Effector memory CD4-positive, alpha-beta T cell (primary cell): ENCODE measurements around the gene PIEZO1.
"Not testable (repeated sequence)": the region's sequence is repeated elsewhere in the genome, so short reads cannot be mapped to it uniquely, and the experiment has no call there.

ENCODE experiments used
- DNase-seq, 3 donors: peaks; one replicate each; pipeline ENCODE4 v3.0.0-alpha.2; 2020
- H3K27ac ChIP-seq: 2 replicates; pipeline ENCODE4 v1.7.0; 2013; ENCODE audit warnings: mild to moderate bottlenecking, low read length, moderate library complexity; ENCODE audit not compliant: insufficient read depth, poor library complexity, severe bottlenecking
- H3K27me3 ChIP-seq: replicated peaks from 2 replicates; pipeline ENCODE4 v1.7.0; 2013; ENCODE audit warnings: mild to moderate bottlenecking, low read length; ENCODE audit not compliant: insufficient read depth, control insufficient read depth, poor library complexity, severe bottlenecking
- H3K36me3 ChIP-seq: 2 replicates; pipeline ENCODE4 v1.7.0; 2013; ENCODE audit warnings: mild to moderate bottlenecking, low read length, moderate library complexity; ENCODE audit not compliant: control insufficient read depth, insufficient read depth
- H3K4me1 ChIP-seq: 2 replicates; pipeline ENCODE4 v1.7.0; 2013; ENCODE audit warnings: low read length, mild to moderate bottlenecking; ENCODE audit not compliant: control insufficient read depth, insufficient read depth, poor library complexity, severe bottlenecking
- H3K4me3 ChIP-seq: 2 replicates; pipeline ENCODE4 v1.7.0; 2013; ENCODE audit warnings: low read length, low read depth, mild to moderate bottlenecking; ENCODE audit not compliant: insufficient read depth, poor library complexity, severe bottlenecking
- H3K9me3 ChIP-seq: 2 replicates; pipeline ENCODE4 v1.7.0; 2013; ENCODE audit warnings: mild to moderate bottlenecking, low read length, moderate library complexity; ENCODE audit not compliant: control insufficient read depth

PIEZO1 gene

DNA sequence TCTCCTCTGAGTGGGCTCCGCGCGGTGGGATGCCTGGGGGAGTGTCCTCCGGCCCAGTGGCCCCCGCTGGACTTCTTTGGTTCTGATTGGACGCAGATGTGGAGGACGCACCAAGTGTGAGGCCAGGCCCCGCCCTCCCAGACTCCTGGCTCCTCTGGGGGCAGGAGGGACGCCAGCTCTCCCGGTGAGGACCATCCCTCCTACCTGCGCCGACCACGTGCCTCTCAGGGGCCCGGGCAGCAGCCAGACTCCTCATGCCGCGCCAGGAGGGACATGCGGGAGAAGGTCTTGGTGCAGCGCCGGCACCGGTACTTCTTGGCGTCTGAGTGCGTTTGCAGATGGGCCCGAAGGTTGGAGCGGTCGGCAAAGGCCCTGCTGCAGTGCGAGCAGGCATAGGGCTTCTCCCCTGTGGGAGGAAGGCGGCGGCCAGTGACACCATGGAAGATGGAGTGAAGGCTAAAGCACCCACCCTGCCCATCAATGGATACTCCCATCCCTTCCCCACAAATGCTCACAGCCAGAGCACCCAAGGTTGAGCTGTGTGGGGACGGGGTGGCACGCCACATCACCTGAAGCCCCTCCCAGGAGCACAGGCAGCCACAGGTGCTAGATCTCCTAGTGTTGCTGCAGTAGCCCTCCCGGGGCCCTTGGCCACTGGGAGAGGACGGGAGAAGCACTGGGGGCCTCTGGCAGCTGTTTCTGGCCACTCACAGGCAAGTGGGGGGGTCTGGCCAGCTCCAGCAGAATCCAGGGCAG, 106.6 kb downstream of the PIEZO1 start:
- DNase-seq: no peak
- peaks cover 39% of the 10 kb centered on the region for H3K36me3 ChIP-seq

DNA sequence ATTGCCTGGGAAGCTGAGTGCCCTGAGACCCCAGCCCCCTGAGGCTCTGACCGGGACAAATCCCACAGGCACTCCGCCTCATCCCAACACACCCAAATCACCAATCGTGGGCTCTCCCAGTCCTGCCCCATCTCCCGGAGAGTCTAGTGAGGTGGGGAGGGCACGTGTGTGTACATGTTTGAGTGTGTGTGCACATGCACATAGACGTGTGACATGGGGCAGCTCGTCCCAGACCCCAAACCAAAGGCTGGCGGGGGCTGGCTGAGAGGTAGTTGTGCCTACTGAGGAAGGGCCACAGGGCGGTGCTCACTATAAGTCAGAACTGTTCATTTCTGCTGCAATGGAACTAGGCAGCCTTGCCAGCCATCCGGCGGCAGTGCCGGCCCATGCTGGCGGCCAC, 107.3 kb downstream of the PIEZO1 start:
- DNase-seq: no peak
- no peaks in the 10 kb centered on the region for H3K9me3 ChIP-seq
- peaks cover 20% of the 10 kb centered on the region for H3K4me1 ChIP-seq
- no peak overlapping the region for H3K4me3 ChIP-seq
- H3K27ac ChIP-seq: no peak overlapping the region
- H3K36me3 ChIP-seq: peaks cover 39% of the 10 kb centered on the region
- H3K27me3 ChIP-seq: no peaks in the 10 kb centered on the region

More for the DNA sequence above, 106.6 kb downstream of the PIEZO1 start:
- H3K4me3 ChIP-seq: no peak overlapping the region
- no peak overlapping the region for H3K27ac ChIP-seq
- H3K27me3 ChIP-seq: no peaks in the 10 kb centered on the region
- H3K9me3 ChIP-seq: no peaks in the 10 kb centered on the region
- peaks cover 20% of the 10 kb centered on the region for H3K4me1 ChIP-seq

- H3K4me3 ChIP-seq: no peak overlapping the region
- H3K4me1 ChIP-seq: peaks cover 12% of the 10 kb centered on the region
- peaks cover 39% of the 10 kb centered on the region for H3K36me3 ChIP-seq
- H3K27me3 ChIP-seq: no peaks in the 10 kb centered on the region
- no peaks in the 10 kb centered on the region for H3K9me3 ChIP-seq
- H3K27ac ChIP-seq: no peak overlapping the region
- no peak for DNase-seq
These were observed 108.3 kb downstream of the PIEZO1 start for GRCh38 chr16:88676502-88677242.

GRCh38 chr16:88673716-88674379, 111.2 kb downstream of the PIEZO1 start:
- no peaks in the 10 kb centered on the region for H3K9me3 ChIP-seq
- DNase-seq: no peak
- no peak overlapping the region for H3K4me3 ChIP-seq
- no peaks in the 10 kb centered on the region for H3K4me1 ChIP-seq
- no peak overlapping the region for H3K27ac ChIP-seq
- peaks cover 27% of the 10 kb centered on the region for H3K36me3 ChIP-seq
- H3K27me3 ChIP-seq: no peaks in the 10 kb centered on the region

DNA sequence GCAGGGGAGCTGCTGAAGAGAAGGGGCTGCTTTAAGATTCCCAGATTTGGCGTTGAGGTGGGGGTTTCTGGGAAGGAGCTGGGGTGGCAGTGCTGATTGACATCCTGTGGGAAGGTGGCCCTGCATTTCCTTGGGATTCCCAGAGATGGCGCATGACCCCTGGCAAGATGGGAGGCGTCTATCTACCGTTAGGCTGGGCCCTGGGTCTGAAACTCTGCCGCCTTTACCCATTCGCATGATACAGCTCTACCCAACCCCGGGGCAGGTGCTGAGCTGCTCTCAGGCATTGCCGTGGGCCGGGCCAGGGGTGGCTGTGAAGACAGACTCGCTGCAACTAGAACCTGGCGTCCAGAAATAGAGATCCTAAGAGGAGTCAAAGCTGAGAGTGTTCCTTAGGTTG, 112.2 kb downstream of the PIEZO1 start:
- H3K27ac ChIP-seq: no peak overlapping the region
- peaks cover 16% of the 10 kb centered on the region for H3K36me3 ChIP-seq
- H3K27me3 ChIP-seq: no peaks in the 10 kb centered on the region
- H3K4me1 ChIP-seq: no peaks in the 10 kb centered on the region
- DNase-seq: no peak
- no peaks in the 10 kb centered on the region for H3K9me3 ChIP-seq
- no peak overlapping the region for H3K4me3 ChIP-seq

- Histone ChIP-seq H3K4me3 (no peak overlapping the region), H3K27ac (no peak overlapping the region), H3K4me1 (no peaks in the 10 kb centered on the region), H3K9me3 (no peaks in the 10 kb centered on the region), H3K36me3 (peaks cover 7% of the 10 kb centered on the region), H3K27me3 (no peaks in the 10 kb centered on the region)
- no peak for DNase-seq
These were observed 113.2 kb downstream of the PIEZO1 start for GRCh38 chr16:88671806-88672205.

GRCh38 chr16:88669980-88670379, 115.0 kb downstream of the PIEZO1 start:
- Histone ChIP-seq H3K4me1 (no peaks in the 10 kb centered on the region), H3K9me3 (no peaks in the 10 kb centered on the region), H3K27ac (no peak overlapping the region), H3K36me3 (no peaks in the 10 kb centered on the region), H3K27me3 (no peaks in the 10 kb centered on the region), H3K4me3 (no peak overlapping the region)
- DNase-seq: no peak

DNA sequence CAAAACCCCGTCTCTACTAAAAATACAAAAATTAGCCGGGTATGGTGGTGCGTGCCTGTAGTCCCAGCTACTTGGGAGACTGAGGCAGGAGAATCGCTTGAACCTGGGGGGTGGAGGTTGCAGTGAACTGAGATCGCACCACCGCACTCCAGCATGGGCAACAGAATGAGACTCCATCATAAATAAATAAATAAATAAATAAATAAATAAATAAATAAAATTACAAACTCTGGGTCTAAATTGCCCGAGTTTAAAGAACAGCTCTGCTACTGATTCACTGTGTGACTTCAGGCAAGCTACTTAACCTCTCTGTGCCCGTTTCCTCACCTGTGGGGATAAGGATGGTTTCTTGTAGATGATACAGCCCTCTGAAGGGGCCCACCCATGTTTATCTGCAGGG, 115.5 kb downstream of the PIEZO1 start:
- not testable (repeated sequence) for H3K4me3 ChIP-seq, H3K4me1 ChIP-seq, H3K27me3 ChIP-seq, DNase-seq, H3K27ac ChIP-seq, H3K36me3 ChIP-seq, H3K9me3 ChIP-seq

DNA sequence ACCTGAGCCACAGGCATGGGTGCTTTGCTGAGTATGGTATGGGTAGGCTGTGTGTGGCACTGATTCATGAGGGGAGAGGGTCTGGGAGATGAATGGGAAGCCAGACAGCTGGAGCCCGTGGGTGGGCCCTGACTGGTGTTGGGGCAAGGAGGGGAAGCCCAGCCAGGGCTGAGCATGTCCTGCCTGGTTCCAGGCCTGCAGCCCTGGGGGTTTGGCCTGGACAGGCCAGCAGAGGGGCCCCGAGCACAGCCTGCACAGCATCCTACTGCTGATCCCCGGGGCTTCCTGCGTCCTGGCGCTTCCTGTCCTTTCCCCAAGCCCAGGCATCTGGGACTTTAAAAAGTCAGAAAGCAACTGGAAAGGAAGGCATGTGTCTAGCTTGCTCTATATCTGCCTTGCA, 117.6 kb downstream of the PIEZO1 start:
- peaks cover 6% of the 10 kb centered on the region for H3K4me1 ChIP-seq
- no peak overlapping the region for H3K4me3 ChIP-seq
- no peak for DNase-seq
- no peaks in the 10 kb centered on the region for H3K27me3 ChIP-seq
- H3K27ac ChIP-seq: no peak overlapping the region
- no peaks in the 10 kb centered on the region for H3K36me3 ChIP-seq
- H3K9me3 ChIP-seq: no peaks in the 10 kb centered on the region

GRCh38 chr16:88665570-88665969, 119.5 kb downstream of the PIEZO1 start:
- peaks cover 14% of the 10 kb centered on the region for H3K4me1 ChIP-seq
- no peak overlapping the region for H3K4me3 ChIP-seq
- no peak for DNase-seq

More at GRCh38 chr16:88665570-88665969, 119.5 kb downstream of the PIEZO1 start:
- Histone ChIP-seq H3K36me3 (no peaks in the 10 kb centered on the region), H3K9me3 (no peaks in the 10 kb centered on the region), H3K27ac (no peak overlapping the region), H3K27me3 (no peaks in the 10 kb centered on the region)
